A549 treated with AZD9567 at 1 μM for 4 hours (cell line): ENCODE measurements around the gene PFDN2. TPM values are rescaled to one million over a fixed set of nuclear protein-coding genes. Genes with fewer than 3 reads are reported as not detected.

Source experiments
- total RNA-seq: library from RNA; stranded (reverse); fragments of 200-300 nt; extraction: Qiagen RNA extraction; gene quantifications from 5 replicates; pipeline ENCODE4 v1.2.3, GENCODE V29; 2022; ENCODE audit not compliant: insufficient read depth

PFDN2 gene, protein sequence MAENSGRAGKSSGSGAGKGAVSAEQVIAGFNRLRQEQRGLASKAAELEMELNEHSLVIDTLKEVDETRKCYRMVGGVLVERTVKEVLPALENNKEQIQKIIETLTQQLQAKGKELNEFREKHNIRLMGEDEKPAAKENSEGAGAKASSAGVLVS
- 104 to 114 TPM (median 107 TPM) in 5 replicates for total RNA-seq

DNA sequence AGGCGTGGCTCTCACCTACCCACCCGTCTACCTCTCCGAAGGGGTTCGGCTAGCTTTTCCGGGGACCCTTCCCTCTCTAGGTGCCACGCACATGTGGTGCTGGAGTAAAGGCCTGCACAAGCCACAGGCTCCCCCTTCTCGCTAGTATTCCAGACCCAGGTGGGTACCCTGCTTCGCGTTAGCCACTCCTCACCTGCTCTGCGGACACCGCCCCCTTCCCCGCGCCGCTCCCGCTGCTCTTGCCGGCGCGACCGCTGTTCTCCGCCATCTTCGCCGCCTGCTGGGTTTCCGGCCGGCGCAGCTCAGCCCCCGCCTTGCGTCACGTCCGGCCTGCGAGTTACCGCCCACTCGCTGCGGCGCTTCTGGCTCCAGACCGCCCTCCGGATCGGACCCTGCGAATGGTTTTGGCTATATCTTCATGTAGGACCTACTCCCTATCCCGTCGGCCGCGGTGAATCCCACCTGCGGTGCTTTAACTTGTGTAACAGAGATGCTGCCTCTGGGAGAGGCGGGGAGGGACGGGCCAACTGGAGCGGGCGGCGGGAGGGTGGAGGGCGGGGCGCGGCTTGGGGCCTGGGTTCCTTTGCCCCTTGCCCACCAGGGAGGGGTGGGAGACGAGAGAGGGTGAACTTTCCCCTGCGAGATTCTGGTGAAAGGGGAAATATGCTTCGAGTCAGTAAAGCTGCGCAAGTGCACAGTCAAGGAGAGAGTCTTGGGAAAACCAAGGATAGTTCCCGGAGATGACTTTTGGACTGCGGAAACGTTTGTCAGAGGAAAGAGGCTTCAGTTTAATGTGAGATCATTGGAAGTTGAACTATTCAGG lies at the start of gene PFDN2, which contains the start of gene NIT1:
PFDN2 (minus strand) TSS at position 279 of the 823 bp plus-strand sequence; CDS start at position 268, 11 bp downstream.
NIT1 (plus strand) TSS at position 347 of the 823 bp plus-strand sequence; CDS start at position 419, 72 bp downstream.

DNA sequence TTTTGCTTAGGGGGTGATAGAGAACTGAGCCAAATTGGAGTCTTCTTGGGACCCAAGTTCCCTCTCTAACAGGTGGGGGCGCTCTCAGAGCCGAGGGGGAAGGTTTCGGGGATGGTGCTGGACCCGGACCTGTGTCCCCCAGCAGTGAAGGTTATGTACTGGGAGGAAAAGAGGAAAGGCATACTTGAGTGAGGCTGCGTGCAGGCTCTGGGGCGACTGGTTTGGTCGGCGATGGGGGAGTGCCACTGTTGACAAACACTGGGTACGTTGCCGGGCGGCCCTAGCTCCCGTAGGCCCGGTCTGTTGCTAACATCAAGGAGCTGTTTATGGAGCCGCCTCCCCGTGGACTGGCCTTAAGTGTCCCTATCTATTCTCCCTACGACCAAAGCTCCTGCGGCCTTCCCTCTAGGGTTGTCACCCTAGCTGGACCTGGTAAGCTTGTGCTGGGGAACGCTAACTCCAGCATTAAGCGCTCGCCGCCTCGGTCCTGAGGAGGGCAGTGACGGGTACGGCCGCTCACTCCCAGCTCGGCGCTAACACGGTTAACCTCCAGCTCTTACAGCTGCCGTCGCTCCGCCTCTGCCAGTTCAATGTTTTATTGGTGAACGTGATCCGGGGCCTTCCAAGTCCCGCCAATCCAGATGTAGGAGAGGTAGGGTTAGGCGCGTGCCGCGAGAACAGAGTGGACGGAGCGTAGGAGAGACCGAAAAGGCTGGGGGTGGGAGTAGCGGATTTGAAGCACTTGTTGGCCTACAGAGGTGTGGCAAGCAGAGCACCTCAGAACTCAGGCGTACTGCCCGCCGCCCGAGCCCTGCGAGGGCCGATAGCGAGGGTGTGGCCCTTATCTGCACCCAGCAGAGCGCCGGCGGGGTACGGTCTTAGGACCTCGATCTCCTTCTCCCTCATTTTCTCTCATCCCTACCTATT lies 48.2 kb upstream of the PFDN2 start, which contains the start of gene PPOX:
PPOX (plus strand) TSS at position 685 of the 927 bp plus-strand sequence. CDS start 422 bp downstream, outside the sequence.

DNA sequence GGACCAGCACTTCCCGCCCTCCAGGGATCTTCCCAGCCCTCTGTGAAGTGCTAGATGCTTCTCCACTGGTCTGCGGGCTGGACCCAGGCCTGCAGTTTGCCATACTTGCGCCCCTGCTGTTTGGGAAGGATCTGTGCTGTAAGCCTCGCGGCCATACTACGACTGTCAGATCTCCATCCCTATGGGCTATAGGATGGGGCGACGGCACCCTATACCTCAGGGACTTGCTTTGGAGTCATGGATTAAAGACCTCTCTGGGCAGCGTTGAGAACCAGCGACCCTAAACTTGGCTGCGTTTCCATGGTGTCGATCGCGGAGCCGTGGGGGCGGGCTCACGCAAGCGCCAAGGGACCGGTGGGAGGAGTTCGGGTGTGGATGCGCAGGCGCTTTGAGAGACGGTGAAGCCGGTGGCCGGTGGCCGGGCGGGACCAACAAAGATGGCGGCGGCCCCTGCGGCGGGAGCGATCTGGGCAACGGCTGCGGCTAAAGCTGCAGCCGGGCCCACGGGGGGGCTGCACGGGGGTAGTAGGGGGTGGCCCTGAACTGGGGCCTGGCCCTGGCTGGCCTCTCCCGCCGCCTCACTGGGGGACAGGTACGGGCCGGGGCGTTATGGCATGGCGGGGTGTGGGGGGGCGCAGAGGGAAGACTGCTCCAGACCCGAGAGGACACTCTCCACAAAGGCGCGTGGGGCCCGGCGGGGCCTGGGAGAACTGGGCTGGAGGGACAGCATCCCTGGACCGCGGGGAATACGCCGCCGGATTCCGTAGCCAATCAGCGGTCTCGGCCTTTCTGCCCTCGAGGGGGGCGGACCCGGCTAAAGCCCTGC lies 41.5 kb upstream of the PFDN2 start, which contains the start of gene USP21:
USP21 (plus strand) TSS at position 414 of the 826 bp plus-strand sequence. CDS start 1,141 bp downstream, outside the sequence.

DNA sequence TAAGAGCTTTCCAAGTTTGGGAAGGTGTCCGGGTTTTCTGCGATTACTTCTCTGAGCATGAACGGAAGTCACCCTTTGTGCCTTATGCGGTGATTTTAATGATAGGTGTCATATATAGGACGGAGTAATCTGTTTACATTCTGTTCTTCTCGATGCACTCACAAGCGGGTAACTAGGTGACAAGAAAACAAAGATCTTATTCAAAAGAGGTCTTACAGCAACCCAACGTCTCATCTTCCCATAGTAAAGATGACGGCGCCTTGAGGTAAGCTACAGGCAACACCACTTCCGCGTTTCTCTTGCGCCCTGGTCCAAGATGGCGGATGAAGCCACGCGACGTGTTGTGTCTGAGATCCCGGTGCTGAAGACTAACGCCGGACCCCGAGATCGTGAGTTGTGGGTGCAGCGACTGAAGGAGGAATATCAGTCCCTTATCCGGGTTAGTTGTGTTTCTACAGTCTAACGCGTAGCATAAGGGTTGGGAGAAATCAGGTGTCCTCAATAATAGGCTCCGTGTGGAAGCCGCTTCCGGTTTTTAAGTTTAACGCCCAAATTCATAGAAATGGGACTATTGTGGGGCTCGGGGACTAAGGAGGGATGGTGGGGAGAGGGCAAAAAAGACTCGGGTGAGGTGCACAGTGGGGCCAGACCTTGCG lies 36.0 kb upstream of the PFDN2 start, which contains the start of gene UFC1:
UFC1 (plus strand) TSS at position 297 of the 656 bp plus-strand sequence; CDS start at position 317, 20 bp downstream.

DNA sequence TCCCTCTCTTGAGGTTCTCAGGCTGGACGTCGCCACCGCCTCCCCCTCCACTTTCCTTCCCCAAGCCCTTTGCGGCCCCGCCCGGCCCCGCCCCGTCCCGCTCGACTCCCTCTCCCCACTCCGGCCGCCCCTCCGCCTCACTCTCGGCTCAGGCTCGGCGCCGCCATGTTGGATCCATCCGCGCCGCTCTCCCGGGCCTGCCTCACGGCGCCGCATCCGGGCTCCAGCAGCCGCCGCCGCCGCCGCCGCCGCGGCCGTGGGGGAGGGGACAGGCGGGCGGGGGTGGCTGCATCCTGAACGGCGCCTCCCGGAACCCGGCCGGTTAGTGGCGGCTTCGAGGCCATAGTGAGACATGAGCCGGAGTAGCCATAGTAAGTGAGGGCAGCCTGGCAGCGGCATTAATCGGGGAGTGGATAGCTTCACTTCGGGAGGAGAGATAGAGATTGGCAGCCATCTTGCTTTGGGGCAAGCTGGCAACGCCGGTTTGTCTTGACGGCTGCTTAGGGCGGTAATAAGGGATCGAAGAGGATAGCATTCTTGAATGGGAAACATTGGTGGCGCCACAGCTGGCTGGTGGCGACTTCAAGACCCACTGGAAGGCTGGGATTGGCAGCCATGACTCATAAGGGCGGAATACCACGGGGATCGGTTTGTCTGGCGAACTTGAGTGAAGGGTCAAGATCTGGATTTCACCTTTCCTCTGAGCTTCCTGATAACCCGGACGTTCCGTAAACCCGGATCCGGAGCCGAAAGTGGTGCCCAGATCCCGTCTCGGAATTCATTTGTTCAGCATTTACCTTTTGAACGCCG lies 14.8 kb upstream of the PFDN2 start, which contains the start of gene DEDD:
DEDD (minus strand) TSS at position 258 of the 810 bp plus-strand sequence. CDS start 8,205 bp downstream, outside the sequence.

DNA sequence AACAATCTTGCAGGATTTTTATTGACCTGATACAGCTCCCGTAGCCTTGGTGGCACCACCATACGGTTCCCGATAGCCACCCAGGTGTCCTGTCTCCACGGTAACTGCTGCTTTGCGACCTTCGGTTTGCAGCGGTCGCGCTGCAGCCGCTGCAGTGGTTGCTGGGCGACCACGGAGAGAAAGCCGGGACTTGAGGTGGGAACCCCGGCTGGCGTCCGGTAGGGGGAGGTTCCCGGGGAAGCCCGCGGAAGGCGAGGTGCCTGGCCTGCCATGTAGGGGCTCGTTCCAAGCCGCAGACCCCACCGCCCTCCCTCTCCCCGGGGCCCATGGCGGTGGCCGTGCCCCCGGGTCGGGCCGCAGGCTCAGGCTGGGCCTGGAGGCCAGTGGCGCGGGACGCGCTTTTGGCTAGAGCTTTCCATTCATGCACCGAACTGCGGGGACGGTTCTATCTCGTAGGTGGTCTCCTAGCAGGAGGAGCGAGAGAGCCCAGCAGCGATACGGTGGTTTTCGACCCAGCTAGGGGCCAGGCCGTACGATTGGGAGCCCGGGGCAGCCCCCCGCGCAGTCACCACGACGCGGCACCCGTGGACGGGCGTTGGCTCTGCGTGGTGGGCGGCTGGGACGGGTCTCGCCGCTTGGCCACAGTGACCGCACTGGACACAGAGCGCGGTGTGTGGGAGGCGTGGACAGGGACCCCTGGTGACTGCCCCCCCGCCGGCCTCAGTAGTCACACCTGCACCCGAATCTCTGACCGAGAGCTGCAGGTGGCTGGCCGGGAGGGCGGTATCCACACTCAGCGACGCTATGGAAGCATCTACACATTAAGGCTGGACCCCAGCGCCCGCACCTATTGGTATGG lies 19.4 kb downstream of the PFDN2 start, which contains the start of gene KLHDC9:
KLHDC9 (plus strand) TSS at position 152 of the 859 bp plus-strand sequence; CDS start at position 327, 175 bp downstream.

DNA sequence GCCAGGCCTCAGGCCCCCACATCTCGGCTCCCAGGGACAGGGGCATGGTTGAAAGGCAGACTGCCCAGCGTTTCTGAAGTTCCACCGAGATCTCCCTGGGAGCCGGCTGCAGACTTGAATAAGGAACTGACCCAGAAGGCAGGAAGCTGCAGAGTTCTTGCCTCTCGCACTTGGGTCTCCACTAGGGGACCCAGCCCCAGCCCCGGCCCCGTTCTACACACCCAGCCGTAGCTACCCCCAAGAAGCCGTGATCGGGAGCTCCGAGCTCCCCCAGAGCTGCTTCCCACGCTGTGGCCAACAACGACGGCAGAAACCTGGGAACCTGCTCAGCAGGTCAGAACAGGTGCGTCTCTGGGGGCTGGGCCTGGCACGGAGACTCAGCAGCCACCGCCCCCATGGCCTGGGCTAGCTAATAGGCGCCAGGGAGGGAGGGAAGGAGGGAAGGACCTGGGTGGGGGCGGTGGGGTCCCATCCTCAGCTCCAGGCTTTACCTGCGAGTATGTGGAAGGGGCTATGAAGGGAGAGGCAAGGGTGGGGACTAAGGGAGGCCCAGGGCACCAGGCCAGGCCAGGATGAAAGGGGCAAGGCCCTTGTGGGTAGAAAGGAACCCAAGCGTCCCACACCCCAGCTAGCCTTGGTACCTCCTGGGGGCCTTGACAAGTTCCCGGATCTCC lies 28.4 kb downstream of the PFDN2 start, which contains the start of gene NECTIN4:
NECTIN4 (minus strand) TSS at position 308 of the 674 bp plus-strand sequence; CDS start at position 46, 262 bp downstream.

DNA sequence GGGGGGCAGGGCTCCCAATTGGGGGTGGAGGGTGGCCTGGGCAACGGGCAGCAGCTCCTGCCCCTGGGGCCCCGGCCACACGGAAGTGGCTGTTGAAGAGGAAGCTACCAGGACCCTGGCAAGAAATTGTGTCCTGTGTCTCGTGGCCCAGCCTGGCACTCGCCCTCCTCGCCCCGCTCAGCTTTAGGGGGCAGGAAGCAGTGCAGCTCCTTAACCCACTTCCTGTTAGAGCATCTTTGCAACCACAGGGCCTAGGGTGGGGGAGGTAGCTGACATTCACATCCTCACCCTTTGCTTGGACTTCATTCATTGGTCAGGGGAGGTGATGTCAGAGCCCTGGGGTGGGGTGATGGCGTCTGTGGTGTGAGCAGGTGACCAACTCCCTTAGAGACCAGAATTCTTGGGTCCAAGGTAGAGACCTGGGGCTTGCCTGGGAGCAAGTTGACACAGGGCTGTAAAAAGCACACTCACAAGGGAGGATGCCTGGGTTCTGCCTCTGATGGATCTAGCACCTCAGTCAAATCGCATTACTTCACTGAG lies 48.0 kb downstream of the PFDN2 start, which contains the start of gene ARHGAP30:
ARHGAP30 (minus strand) TSS at position 161 of the 540 bp plus-strand sequence. CDS start 267 bp downstream, outside the sequence.

Other genes starting within 250 kb of the PFDN2 start
- not detected in 5 replicates for gene ITLN1, start 232.9 kb downstream of the PFDN2 start, total RNA-seq
- 0.21 to 0.57 TPM (median 0.42 TPM) in 4 of 5 replicates, not detected in the other for gene ITLN2, start 163.2 kb downstream of the PFDN2 start, total RNA-seq
- 42.6 to 53.0 TPM (median 51.4 TPM) in 5 replicates for gene F11R, start 96.9 kb downstream of the PFDN2 start, total RNA-seq
- 0.21 to 0.50 TPM (median 0.36 TPM) in 4 of 5 replicates, not detected in the other for gene TSTD1, start 79.1 kb downstream of the PFDN2 start, total RNA-seq
- 44.7 to 50.9 TPM (median 49.1 TPM) in 5 replicates for gene USF1, start 72.1 kb downstream of the PFDN2 start, total RNA-seq
- gene ARHGAP30, start 48.1 kb downstream of the PFDN2 start, total RNA-seq, result 0.05 to 0.11 TPM (median 0.09 TPM) in 4 of 5 replicates, not detected in the other
- gene NECTIN4, start 28.5 kb downstream of the PFDN2 start, total RNA-seq, result 0.82 to 1.6 TPM (median 1.5 TPM) in 5 replicates
- gene KLHDC9, start 19.7 kb downstream of the PFDN2 start, total RNA-seq, result 1.3 to 3.0 TPM (median 1.7 TPM) in 4 of 5 replicates, not detected in the other
- 19.5 to 32.3 TPM (median 30.3 TPM) in 5 replicates for gene NIT1, start 68 bp upstream of the PFDN2 start, total RNA-seq
- gene DEDD, start 14.6 kb upstream of the PFDN2 start, total RNA-seq, result 26.9 to 31.1 TPM (median 29.9 TPM) in 5 replicates
- 83.6 to 117 TPM (median 85.0 TPM) in 5 replicates for gene UFC1, start 35.9 kb upstream of the PFDN2 start, total RNA-seq
- 20.4 to 25.2 TPM (median 21.7 TPM) in 5 replicates for gene USP21, start 41.5 kb upstream of the PFDN2 start, total RNA-seq
- gene PPOX, start 48.4 kb upstream of the PFDN2 start, total RNA-seq, result 13.4 to 18.9 TPM (median 16.2 TPM) in 5 replicates
- gene B4GALT3, start 59.5 kb upstream of the PFDN2 start, total RNA-seq, result 20.0 to 28.4 TPM (median 27.3 TPM) in 5 replicates
- 0.01 to 0.03 TPM in 2 of 5 replicates, not detected in the others for gene ADAMTS4, start 81.0 kb upstream of the PFDN2 start, total RNA-seq
- 76.0 to 87.5 TPM (median 80.1 TPM) in 5 replicates for gene NDUFS2, start 84.3 kb upstream of the PFDN2 start, total RNA-seq
- 0.16 to 0.32 TPM (median 0.27 TPM) in 4 of 5 replicates, not detected in the other for gene FCER1G, start 97.3 kb upstream of the PFDN2 start, total RNA-seq
- gene APOA2, start 105.6 kb upstream of the PFDN2 start, total RNA-seq, result 32.6 TPM in 1 of 5 replicates, not detected in the others
- gene TOMM40L, start 108.0 kb upstream of the PFDN2 start, total RNA-seq, result 8.5 to 15.8 TPM (median 10.7 TPM) in 5 replicates
- gene NR1I3, start 120.2 kb upstream of the PFDN2 start, total RNA-seq, result 0.07 TPM in 1 of 5 replicates, not detected in the others
- gene PCP4L1, start 140.7 kb upstream of the PFDN2 start, total RNA-seq, result 0.06 to 0.13 TPM in 2 of 5 replicates, not detected in the others
- 0.18 to 0.26 TPM (median 0.23 TPM) in 4 of 5 replicates, not detected in the other for gene MPZ, start 191.9 kb upstream of the PFDN2 start, total RNA-seq
- 238 to 251 TPM (median 247 TPM) in 5 replicates for gene SDHC, start 196.3 kb upstream of the PFDN2 start, total RNA-seq
- 0.18 to 0.44 TPM (median 0.26 TPM) in 3 of 5 replicates, not detected in the others for gene CFAP126, start 249.8 kb upstream of the PFDN2 start, total RNA-seq